ENCODE data around the gene ANAPC2.

Gene ANAPC2

GRCh38 chr9:137179761-137180160, 8.6 kb downstream of the ANAPC2 start:
- no peak for TF ChIP-seq ZFX (IDR thresholded peaks at IDR 0.05; ENCODE audit: borderline replicate concordance)
- TF ChIP-seq, protein P1, sequence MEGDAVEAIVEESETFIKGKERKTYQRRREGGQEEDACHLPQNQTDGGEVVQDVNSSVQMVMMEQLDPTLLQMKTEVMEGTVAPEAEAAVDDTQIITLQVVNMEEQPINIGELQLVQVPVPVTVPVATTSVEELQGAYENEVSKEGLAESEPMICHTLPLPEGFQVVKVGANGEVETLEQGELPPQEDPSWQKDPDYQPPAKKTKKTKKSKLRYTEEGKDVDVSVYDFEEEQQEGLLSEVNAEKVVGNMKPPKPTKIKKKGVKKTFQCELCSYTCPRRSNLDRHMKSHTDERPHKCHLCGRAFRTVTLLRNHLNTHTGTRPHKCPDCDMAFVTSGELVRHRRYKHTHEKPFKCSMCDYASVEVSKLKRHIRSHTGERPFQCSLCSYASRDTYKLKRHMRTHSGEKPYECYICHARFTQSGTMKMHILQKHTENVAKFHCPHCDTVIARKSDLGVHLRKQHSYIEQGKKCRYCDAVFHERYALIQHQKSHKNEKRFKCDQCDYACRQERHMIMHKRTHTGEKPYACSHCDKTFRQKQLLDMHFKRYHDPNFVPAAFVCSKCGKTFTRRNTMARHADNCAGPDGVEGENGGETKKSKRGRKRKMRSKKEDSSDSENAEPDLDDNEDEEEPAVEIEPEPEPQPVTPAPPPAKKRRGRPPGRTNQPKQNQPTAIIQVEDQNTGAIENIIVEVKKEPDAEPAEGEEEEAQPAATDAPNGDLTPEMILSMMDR (IDR thresholded peaks at IDR 0.05): no peak
- no peak overlapping the region for H3K27ac ChIP-seq

- TF ChIP-seq, protein P1 (IDR thresholded peaks at IDR 0.05): no peak
- no peak for TF ChIP-seq ZFX (IDR thresholded peaks at IDR 0.05; ENCODE audit: borderline replicate concordance)
- no peak overlapping the region for H3K27ac ChIP-seq
Measured at GRCh38 chr9:137178939-137179630, 9.3 kb downstream of the ANAPC2 start.

DNA sequence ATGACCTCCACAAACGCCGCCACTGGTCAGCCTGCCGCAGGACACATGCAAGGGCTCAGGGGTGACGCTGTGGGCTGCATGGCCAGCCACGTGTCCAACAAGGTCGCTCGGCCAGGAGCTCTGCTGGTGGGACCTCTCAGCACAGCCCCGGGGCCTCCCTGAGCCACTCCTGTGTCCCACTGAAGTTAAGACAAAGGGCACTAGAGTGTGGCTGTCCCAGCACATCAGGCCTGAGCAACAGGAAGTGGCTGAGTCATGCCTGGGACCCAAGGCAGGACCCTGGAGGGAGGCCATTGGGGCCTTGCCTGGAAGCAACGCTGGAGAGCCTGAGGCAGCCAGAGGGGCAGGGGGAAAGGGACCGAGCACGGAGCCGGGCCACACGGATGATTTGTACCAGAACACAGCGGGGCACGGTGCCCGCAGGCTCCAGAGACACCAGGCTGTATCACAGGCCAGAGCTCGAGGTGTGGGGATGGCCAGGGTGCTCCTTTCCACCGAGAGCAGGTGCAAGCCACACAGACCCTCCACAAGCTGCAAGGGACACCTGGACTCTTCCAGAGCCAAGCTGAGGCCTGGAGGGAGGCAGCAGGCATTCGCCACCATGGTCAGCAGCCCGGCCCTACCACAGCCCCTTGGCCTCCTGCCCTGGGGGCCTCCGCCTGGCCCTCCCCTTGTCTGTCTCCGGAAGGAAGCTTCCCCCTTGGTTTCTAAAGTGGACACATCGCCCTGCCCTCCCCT, 10.0 kb downstream of the ANAPC2 start:
- 0 out of 2 replicates have a peak overlapping the region, but pooled peaks have one; percentile 98 for H3K27ac ChIP-seq
- no peak for TF ChIP-seq ZFX (IDR thresholded peaks at IDR 0.05; ENCODE audit: borderline replicate concordance)
- TF ChIP-seq, protein P1 (IDR thresholded peaks at IDR 0.05): no peak

DNA sequence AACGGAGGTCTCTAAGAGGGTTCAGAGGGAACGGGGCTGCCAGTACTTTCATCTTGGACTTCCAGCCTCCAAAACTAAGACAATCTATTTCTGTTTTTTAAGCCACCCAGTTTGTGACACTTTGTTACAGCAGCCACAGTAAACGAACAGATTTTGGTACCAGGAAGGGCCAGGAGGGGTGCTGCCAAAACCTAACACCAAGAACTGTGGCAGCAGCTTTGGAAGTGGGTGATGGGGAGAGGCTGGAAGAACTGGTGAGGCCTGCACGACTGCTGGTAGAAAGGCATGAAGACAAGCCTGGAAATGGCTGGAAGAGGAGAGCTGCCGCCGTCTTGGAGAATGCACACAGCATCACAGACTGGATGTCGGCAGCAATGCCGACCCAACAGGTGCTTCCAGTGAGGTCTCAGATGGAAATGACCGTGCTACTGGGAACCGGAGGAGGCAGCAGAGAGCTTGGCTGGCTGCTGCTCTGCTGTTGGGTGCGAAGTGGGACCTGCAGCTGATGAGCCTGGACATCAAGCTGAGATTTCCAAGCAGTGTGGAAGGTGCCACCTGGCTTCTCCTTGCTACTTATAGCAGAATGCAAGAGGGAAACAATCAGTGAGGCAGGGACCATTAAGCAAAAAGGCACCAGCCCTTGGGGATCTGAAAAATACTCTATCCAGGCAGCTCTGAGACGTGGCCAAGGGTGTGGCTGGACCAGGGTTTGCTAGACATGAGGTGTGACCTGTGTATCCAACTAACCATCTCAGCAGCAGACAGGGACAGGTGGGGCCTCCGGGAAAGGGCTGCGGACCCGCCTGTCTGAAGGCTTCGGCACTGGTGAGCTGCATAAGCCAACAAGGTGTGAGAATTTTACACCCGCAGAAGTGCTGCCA, 11.8 kb downstream of the ANAPC2 start:
- peak overlapping the region; percentile 98 for H3K27ac ChIP-seq
- TF ChIP-seq, protein P1 (IDR thresholded peaks at IDR 0.05): peak; percentile 92
- TF ChIP-seq ZFX (IDR thresholded peaks at IDR 0.05; ENCODE audit: borderline replicate concordance): no peak

GRCh38 chr9:137175345-137175961, 12.9 kb downstream of the ANAPC2 start:
- peak overlapping the region; percentile 98 for H3K27ac ChIP-seq
- TF ChIP-seq, protein P1 (IDR thresholded peaks at IDR 0.05): no peak
- TF ChIP-seq ZFX (IDR thresholded peaks at IDR 0.05; ENCODE audit: borderline replicate concordance): no peak

DNA sequence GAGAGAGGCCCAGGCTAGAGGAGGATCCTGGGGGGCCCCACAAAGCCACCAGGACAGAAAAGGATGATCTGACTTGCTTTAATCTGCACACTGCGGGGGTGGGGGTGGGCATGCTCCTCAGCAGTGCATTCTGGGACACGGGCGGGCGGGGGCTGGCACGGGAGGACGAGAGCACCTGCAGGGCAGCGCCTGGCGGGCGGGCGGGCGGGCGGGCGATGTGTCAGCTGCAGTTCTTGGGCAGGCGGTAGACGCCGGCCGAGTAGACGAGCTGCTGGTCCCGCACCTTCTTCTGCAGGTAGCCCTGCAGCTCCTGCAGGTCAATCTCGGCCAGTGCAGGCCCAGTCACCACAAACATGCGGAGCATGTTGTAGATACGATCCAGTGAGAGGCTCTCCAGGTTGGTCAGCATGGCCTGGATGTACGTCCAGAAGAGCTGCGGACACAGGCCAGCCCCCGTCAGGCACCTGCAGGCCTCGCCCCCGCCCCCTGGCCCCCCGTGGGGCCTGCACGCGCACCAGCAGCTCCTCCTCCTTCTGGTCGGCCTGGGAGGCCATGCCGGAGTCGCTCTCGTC, 13.6 kb downstream of the ANAPC2 start:
- H3K27ac ChIP-seq: peak overlapping the region; percentile 98
- TF ChIP-seq ZFX (IDR thresholded peaks at IDR 0.05; ENCODE audit: borderline replicate concordance): no peak
- TF ChIP-seq, protein P1 (IDR thresholded peaks at IDR 0.05): no peak

All from 22Rv1 (cell line).